ENCODE measurements around the gene CFC1.
"Not testable (repeated sequence)": the region's sequence is repeated elsewhere in the genome, so short reads cannot be mapped to it uniquely, and the experiment has no call there.

DNA sequence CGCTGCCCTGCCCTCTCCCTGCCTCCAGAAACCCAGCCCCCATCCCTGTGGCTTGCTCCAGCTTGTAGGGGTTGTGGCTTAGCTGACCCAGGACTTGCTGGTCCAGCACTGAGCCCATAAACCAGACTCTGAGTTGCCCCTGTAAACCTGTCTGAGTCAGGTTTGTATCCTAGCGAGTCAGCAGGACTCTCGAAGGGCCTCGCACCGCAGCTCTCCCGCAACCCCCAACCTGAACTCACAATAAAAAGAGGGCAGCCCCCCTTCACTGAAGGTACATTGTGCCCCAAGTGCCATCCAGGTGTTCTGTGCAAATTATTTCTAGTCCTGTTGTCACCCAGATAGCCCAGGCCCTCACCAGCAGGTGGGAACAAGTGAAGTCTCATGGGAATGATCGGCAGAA is 17.9 kb downstream of the CFC1 start:
- TF ChIP-seq, protein P1, sequence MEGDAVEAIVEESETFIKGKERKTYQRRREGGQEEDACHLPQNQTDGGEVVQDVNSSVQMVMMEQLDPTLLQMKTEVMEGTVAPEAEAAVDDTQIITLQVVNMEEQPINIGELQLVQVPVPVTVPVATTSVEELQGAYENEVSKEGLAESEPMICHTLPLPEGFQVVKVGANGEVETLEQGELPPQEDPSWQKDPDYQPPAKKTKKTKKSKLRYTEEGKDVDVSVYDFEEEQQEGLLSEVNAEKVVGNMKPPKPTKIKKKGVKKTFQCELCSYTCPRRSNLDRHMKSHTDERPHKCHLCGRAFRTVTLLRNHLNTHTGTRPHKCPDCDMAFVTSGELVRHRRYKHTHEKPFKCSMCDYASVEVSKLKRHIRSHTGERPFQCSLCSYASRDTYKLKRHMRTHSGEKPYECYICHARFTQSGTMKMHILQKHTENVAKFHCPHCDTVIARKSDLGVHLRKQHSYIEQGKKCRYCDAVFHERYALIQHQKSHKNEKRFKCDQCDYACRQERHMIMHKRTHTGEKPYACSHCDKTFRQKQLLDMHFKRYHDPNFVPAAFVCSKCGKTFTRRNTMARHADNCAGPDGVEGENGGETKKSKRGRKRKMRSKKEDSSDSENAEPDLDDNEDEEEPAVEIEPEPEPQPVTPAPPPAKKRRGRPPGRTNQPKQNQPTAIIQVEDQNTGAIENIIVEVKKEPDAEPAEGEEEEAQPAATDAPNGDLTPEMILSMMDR (conservative IDR thresholded peaks at IDR 0.05; ENCODE audit: low read depth, low read length) = not testable (repeated sequence)
- TF ChIP-seq EZH2 (IDR thresholded peaks at IDR 0.05; ENCODE audit: low read length, unreplicated experiment); EZH2phosphoT487 (IDR thresholded peaks at IDR 0.05; ENCODE audit: borderline replicate concordance, low read length): not testable (repeated sequence)
